Ishikawa (cell line): Measurements from ENCODE around the gene BPIFB4.

ENCODE experiments used
- CEBPB ChIP-seq: IDR thresholded peaks from 2 replicates; pipeline ENCODE4 v1.6.1; 2012
- CREB1 ChIP-seq: IDR thresholded peaks from 2 replicates; pipeline ENCODE4 v1.6.1; 2012; ENCODE audit warnings: low read depth
- EGR1 ChIP-seq: IDR thresholded peaks from 2 replicates; pipeline ENCODE4 v1.6.1; 2012
- EP300 ChIP-seq: IDR thresholded peaks from 2 replicates; pipeline ENCODE4 v1.6.1; 2012; ENCODE audit warnings: borderline replicate concordance
- FOXM1 ChIP-seq: IDR thresholded peaks from 2 replicates; pipeline ENCODE4 v1.6.1; 2012; ENCODE audit warnings: low read depth, borderline replicate concordance
- MAX ChIP-seq: IDR thresholded peaks from 2 replicates; pipeline ENCODE4 v1.6.1; 2012
- NFIC ChIP-seq: IDR thresholded peaks from 2 replicates; pipeline ENCODE4 v1.6.1; 2012
- RAD21 ChIP-seq: IDR thresholded peaks from 2 replicates; pipeline ENCODE4 v1.6.1; 2012; ENCODE audit warnings: low read depth
- REST ChIP-seq: IDR thresholded peaks from 2 replicates; pipeline ENCODE4 v1.6.1; 2012; ENCODE audit warnings: low read depth, mild to moderate bottlenecking
- TAF1 ChIP-seq: IDR thresholded peaks from 2 replicates; pipeline ENCODE4 v1.6.1; 2012; ENCODE audit warnings: low read depth, mild to moderate bottlenecking
- TCF12 ChIP-seq: IDR thresholded peaks from 2 replicates; pipeline ENCODE4 v1.6.1; 2012; ENCODE audit warnings: low read depth
- TEAD4 ChIP-seq: IDR thresholded peaks from 2 replicates; pipeline ENCODE4 v1.6.1; 2012
- USF1 ChIP-seq: IDR thresholded peaks from 2 replicates; pipeline ENCODE4 v1.6.1; 2012
- YY1 ChIP-seq: IDR thresholded peaks from 2 replicates; pipeline ENCODE4 v1.6.1; 2012; ENCODE audit warnings: low read depth
- ZBTB7A ChIP-seq: IDR thresholded peaks from 2 replicates; pipeline ENCODE4 v1.6.1; 2012; ENCODE audit warnings: low read depth

Gene BPIFB4

GRCh38 chr20:33133373-33133941, 54.0 kb downstream of the BPIFB4 start:
- TF ChIP-seq CREB1 (no peak), USF1 (no peak), RAD21 (no peak), MAX (no peak)

- TF ChIP-seq ZBTB7A (no peak), USF1 (no peak), EP300 (no peak), CEBPB (no peak), TAF1 (no peak), FOXM1 (no peak), REST (no peak), CREB1 (no peak), TCF12 (no peak)
Observed at GRCh38 chr20:33137195-33137594, 57.8 kb downstream of the BPIFB4 start.

- no peak for TF ChIP-seq MAX
Observed at GRCh38 chr20:33139467-33139866, 60.0 kb downstream of the BPIFB4 start.

GRCh38 chr20:33145521-33145920, 66.1 kb downstream of the BPIFB4 start:
- TF ChIP-seq TCF12 (no peak), FOXM1 (no peak), CREB1 (no peak), REST (no peak), EP300 (no peak), RAD21 (no peak), TEAD4 (no peak), USF1 (no peak), ZBTB7A (no peak), NFIC (no peak), TAF1 (no peak), YY1 (no peak), CEBPB (no peak)

GRCh38 chr20:33147299-33147698, 67.9 kb downstream of the BPIFB4 start:
- TF ChIP-seq CEBPB, result no peak
- TF ChIP-seq TCF12, result no peak
- TF ChIP-seq USF1, result no peak
- TF ChIP-seq TAF1, result no peak
- no peak for TF ChIP-seq CREB1
- TF ChIP-seq FOXM1, result no peak

- no peak for TF ChIP-seq TEAD4
- no peak for TF ChIP-seq FOXM1
- no peak for TF ChIP-seq TCF12
- TF ChIP-seq MAX, result no peak
- no peak for TF ChIP-seq YY1
- TF ChIP-seq ZBTB7A, result no peak
- TF ChIP-seq USF1, result no peak
- TF ChIP-seq CREB1, result no peak
- no peak for TF ChIP-seq RAD21
- no peak for TF ChIP-seq REST
- no peak for TF ChIP-seq TAF1
- no peak for TF ChIP-seq CEBPB
- no peak for TF ChIP-seq EGR1
- TF ChIP-seq NFIC, result no peak
- TF ChIP-seq EP300, result no peak
Observed at GRCh38 chr20:33148040-33148439, 68.6 kb downstream of the BPIFB4 start.
